Coronary artery (tissue), 2 donors: ENCODE measurements around the gene CCDC70.

Source experiments
- DNase-seq: peaks from one replicate; pipeline ENCODE4 v3.0.0-alpha.2; 2017; ENCODE audit warnings: low spot score
- H3K27ac ChIP-seq, 2 donors: fragments of 200-600 bp; sonication (generic); one replicate each; pipeline ENCODE4 v1.5.1; 2016 to 2019
- H3K4me3 ChIP-seq: fragments of 200-600 bp; sonication (generic); 2 replicates; pipeline ENCODE4 v1.5.1; 2016; ENCODE audit warnings: mild to moderate bottlenecking, moderate library complexity
- TF ChIP-seq, protein P1 (sequence below): fragments of 200-600 bp; sonication (generic); IDR thresholded peaks from one replicate; pipeline ENCODE4 v1.5.1; 2019; ENCODE audit warnings: antibody characterized with exemption

CCDC70 gene

DNA sequence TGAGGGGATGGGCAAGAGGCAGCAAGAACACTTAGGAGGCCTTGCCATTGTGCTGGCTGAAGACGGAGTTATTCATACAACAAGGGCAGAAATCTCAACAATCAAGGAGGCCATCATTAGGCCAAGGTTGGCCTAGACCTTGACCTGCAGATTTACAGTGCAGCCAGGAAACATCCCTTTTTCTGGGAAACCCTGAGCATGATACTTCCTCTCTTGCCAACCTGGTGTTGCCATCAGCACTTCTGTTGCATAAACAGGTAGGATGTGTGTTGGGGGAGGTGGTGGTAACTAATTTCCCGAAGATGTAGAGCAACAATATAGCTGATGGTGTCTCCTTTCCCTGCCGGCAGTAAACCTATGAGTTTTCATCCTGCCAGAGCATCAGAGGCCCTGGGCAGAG, 24.8 kb upstream of the CCDC70 start:
- Histone ChIP-seq H3K4me3 (no peak overlapping the region), H3K27ac (no peak overlapping the region)
- TF ChIP-seq, protein P1, sequence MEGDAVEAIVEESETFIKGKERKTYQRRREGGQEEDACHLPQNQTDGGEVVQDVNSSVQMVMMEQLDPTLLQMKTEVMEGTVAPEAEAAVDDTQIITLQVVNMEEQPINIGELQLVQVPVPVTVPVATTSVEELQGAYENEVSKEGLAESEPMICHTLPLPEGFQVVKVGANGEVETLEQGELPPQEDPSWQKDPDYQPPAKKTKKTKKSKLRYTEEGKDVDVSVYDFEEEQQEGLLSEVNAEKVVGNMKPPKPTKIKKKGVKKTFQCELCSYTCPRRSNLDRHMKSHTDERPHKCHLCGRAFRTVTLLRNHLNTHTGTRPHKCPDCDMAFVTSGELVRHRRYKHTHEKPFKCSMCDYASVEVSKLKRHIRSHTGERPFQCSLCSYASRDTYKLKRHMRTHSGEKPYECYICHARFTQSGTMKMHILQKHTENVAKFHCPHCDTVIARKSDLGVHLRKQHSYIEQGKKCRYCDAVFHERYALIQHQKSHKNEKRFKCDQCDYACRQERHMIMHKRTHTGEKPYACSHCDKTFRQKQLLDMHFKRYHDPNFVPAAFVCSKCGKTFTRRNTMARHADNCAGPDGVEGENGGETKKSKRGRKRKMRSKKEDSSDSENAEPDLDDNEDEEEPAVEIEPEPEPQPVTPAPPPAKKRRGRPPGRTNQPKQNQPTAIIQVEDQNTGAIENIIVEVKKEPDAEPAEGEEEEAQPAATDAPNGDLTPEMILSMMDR, result no peak
- no peak for DNase-seq

DNA sequence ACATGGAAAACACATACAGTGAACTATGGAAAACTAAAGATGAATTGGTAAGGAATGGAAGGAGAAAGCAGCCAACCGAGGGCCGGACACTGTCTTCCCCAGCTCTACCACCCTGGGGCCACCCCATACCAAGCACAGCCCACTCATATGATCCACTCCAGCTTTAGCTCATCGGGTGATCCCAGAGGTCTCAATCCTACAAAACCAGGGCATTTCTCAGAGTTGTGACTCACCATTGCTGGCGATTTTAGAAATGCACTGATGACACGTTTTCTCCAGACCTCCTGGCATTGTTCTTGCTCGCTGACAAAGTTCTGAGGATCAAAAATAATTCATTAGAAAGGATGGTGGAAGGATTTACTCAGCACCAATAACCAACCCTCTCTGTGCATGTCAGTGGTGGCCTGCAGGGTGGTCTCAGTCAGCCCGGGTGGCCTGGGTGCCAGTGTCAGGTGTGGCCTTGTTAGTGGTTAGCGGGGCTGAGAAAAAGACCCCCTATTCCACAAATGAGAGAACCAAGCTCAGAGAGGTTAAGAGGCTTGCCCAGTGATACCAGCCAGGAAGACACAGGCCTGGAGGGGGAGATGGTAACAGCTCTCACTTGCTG, 23.4 kb upstream of the CCDC70 start:
- Histone ChIP-seq H3K27ac (no peak overlapping the region), H3K4me3 (no peak overlapping the region)
- TF ChIP-seq, protein P1, result no peak
- DNase-seq, result no peak

DNA sequence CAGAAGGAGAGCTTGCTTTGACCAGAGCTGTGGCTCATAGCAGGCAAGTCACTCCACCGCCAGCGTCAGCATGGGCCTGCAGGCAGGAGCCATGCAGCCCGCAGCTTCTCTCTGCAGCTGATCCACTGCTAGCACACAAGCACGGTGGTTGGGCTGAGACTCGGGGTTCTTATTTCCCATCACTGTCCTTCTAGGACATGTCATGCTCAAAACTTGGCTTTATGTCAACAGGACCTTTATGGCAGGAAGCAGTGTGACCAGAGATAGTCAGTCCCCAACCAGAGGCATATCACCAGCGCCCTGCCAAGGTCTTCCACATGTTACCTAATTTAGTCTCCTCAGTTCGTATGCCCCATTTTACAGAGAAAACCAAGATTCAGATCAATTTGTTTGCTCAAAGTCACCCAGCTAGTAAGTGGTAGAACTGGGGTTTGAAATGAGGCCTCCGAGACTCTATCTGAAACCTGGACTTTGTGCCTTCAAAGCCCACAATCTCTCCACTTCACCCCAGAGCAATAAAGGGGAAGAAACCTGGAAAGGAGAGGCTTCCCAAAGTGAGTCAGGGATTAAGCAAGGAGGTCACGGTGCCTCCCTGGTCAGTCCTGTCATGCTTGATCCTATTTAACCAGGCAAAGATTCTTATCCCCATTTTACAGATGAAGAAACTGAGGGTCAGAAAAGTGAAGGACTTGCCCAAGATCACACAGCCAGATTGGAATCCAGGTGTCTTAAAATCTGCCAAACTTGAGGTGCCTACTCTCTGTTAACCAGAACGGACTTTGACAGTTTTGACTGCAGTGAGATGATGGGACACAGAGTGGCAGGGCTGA, 21.8 kb upstream of the CCDC70 start:
- DNase-seq, result no peak
- H3K27ac ChIP-seq, result no peak overlapping the region
- TF ChIP-seq, protein P1, result no peak

DNA sequence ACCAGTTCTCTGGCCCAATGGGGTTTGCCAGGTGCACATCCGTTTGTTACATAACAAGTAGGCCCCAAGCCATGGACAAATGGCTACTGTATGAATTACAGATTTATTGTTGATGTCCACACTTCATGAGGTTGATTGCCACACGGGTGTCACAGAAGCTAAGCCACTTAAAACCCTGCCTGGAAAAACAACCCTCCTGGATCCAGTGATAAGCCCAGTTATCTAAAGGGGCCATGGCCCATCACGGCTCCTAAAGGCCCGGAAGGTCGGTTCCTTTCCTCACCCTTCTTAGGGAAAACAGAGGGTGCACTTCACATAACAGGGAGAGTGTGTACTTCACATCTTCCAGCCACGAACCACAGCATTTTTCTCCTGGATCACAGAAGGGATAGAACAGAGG, 20.9 kb upstream of the CCDC70 start:
- Histone ChIP-seq H3K27ac (no peak overlapping the region), H3K4me3 (no peak overlapping the region)
- DNase-seq, result no peak
- TF ChIP-seq, protein P1, result no peak

More for the DNA sequence above, 21.8 kb upstream of the CCDC70 start:
- H3K4me3 ChIP-seq, result no peak overlapping the region

DNA sequence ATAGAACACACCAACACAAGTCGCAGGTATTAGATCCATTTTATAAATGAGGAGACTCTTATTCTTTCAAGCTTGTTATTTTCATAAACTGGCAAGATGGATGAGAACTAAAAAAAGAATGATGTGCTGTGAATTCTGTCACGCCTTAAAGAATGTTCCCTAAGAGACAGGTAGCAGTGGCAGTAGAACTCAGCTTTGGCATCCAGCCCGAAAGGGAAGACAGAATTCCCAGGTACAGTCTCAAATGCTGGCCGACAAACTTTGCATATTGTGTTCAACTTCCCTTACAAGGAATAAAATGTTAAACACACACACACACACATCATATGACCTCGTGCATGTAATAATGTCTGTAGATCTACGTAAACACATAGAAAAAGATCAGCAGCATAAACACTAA, 20.0 kb upstream of the CCDC70 start:
- DNase-seq, result no peak
- TF ChIP-seq, protein P1, result no peak
- no peak overlapping the region for H3K4me3 ChIP-seq
- H3K27ac ChIP-seq, result no peak overlapping the region

DNA sequence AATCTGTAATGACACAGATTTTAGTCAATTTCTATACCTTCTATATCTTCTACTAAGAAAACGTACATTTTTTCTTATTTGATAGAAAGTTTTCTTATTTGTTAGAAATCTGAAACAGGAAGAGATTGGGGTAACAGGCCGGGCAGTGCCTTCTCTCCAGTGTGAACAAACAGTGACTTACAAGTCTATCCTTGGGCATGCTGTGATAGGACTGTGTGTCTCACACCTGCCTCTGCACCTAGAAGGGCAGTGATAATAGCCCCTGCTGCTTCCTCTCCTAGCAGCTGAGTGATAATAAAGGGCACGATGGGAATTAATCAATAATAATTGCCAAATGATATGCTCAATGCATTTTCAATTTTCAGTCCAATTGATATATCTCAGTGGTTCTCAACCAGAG, 18.2 kb upstream of the CCDC70 start:
- Histone ChIP-seq H3K27ac (no peak overlapping the region), H3K4me3 (no peak overlapping the region)
- no peak for DNase-seq
- TF ChIP-seq, protein P1, result no peak
